ENCODE measurements around the gene RAPGEF3.

DNA sequence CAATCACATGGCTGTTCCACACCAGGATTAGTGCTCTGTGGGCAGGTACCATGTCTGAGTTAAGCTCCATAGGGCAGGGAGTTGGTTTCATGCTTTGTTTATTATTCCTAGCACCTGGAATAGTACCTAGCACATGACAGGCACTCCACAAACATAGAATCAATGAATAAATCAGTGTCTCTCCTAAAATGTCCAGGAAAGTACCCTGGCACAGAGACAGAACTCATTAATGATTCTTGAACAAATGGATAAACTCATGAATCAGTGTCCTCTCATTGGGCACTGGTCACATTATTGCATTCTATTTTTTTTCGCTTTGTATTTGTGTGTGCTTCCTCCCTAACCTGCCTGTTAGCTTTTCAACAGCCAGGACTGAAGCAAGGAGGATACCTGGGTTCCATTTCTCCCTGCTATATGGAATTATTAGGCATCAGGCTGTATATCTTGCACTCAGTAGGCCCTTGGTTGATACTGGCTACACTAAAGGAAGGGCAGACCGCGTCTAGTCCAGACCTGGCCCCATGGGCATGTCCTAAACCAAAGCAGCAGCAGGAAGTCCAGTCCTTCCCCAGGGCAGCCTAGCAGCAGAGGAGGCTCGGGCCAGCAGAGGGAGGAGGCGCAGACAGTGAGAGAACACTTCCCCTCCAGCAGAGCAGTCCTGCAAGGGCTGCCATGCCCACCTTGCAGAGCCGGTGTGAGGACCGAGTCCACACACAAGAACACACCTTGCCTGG is 42.7 kb upstream of the RAPGEF3 start:
- TF ChIP-seq, protein P1, sequence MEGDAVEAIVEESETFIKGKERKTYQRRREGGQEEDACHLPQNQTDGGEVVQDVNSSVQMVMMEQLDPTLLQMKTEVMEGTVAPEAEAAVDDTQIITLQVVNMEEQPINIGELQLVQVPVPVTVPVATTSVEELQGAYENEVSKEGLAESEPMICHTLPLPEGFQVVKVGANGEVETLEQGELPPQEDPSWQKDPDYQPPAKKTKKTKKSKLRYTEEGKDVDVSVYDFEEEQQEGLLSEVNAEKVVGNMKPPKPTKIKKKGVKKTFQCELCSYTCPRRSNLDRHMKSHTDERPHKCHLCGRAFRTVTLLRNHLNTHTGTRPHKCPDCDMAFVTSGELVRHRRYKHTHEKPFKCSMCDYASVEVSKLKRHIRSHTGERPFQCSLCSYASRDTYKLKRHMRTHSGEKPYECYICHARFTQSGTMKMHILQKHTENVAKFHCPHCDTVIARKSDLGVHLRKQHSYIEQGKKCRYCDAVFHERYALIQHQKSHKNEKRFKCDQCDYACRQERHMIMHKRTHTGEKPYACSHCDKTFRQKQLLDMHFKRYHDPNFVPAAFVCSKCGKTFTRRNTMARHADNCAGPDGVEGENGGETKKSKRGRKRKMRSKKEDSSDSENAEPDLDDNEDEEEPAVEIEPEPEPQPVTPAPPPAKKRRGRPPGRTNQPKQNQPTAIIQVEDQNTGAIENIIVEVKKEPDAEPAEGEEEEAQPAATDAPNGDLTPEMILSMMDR (IDR thresholded peaks at IDR 0.05; ENCODE audit: poor library complexity): no peak
- TF ChIP-seq EZH2 (IDR thresholded peaks at IDR 0.05; ENCODE audit: borderline replicate concordance) (no peak), EZH2phosphoT487 (IDR thresholded peaks at IDR 0.05; ENCODE audit: low read depth, severe bottlenecking, unreplicated experiment) (no peak)
